GM12891 (cell line): ENCODE measurements around the gene ELMO1.

Experiments
- PAX5 ChIP-seq: IDR thresholded peaks from 2 replicates; pipeline ENCODE4 v1.6.1; 2011; ENCODE audit warnings: low read length, moderate library complexity, mild to moderate bottlenecking; ENCODE audit not compliant: insufficient read depth, severe bottlenecking
- POLR2A ChIP-seq: IDR thresholded peaks from 2 replicates; pipeline ENCODE4 v1.6.1; 2011; ENCODE audit warnings: low read depth, low read length, control low read depth
- POLR2AphosphoS5 ChIP-seq: IDR thresholded peaks from 2 replicates; pipeline ENCODE4 v1.6.1; 2011; ENCODE audit warnings: low read depth, low read length, control low read depth
- TAF1 ChIP-seq: IDR thresholded peaks from 2 replicates; pipeline ENCODE4 v1.6.1; 2011; ENCODE audit warnings: low read depth, low read length, control low read depth

DNA sequence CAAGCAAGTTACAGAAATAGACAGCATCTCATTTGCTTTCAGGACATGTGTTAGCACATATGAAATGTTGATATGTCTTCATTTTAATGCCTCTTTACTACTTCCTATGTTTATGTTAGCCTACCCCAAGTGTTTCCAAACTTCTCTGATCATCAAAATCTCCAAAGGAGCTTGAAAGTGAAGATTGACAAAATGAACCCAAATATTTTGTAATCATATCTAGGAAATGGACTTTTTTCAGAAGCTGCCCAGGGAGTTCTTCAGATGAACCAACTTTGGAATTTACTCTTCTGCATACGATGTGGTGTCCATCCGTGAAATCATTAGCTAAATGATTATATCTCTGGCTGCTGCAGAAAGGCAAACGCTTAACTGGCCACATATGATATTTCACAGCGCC lies 623.2 kb downstream of the ELMO1 start:
- TF ChIP-seq POLR2A (no peak), TAF1 (no peak), PAX5 (no peak), POLR2AphosphoS5 (no peak)
